Mesothelial cell of epicardium (in vitro differentiated cells): ENCODE measurements around the gene SBSN. TPM values are rescaled to one million over a fixed set of nuclear protein-coding genes. Genes with fewer than 3 reads are reported as not detected.

ENCODE experiments used
- DNase-seq, 2 experiments: peaks; one replicate each; pipeline ENCODE4 v3.0.0; 2021; ENCODE audit warnings: low spot score in 2 of 2; ENCODE audit not compliant: unreplicated experiment in 2 of 2
- H3K27ac Mint-ChIP-seq: 2 replicates; pipeline ENCODE4 v1.8.0; 2021; ENCODE audit warnings: mixed read lengths
- H3K27me3 Mint-ChIP-seq: 2 replicates; pipeline ENCODE4 v1.8.0; 2021; ENCODE audit warnings: low read depth, mixed read lengths
- H3K36me3 Mint-ChIP-seq: 2 replicates; pipeline ENCODE4 v1.8.0; 2021; ENCODE audit warnings: mixed read lengths
- H3K4me1 Mint-ChIP-seq: 2 replicates; pipeline ENCODE4 v1.8.0; 2021; ENCODE audit warnings: mixed read lengths
- H3K4me3 Mint-ChIP-seq: 2 replicates; pipeline ENCODE4 v1.8.0; 2021; ENCODE audit warnings: mild to moderate bottlenecking, moderate library complexity, mixed read lengths
- H3K9me3 Mint-ChIP-seq: 2 replicates; pipeline ENCODE4 v1.8.0; 2021; ENCODE audit warnings: mixed read lengths
- total RNA-seq: library from RNA; stranded (reverse); gene quantifications from 3 replicates; pipeline ENCODE4 v1.2.1, GENCODE V29; 2021
- TF ChIP-seq, protein P1 (sequence below): fragments of 200-600 bp; sonication (generic); IDR thresholded peaks from one replicate; pipeline ENCODE4 v1.5.0; 2021; ENCODE audit warnings: antibody characterized with exemption; ENCODE audit not compliant: unreplicated experiment

SBSN gene
- total RNA-seq, 1 donor from 2014 or later, result 0.49 TPM

GRCh38 chr19:35506011-35506410 lies 22.1 kb downstream of the SBSN start:
- Mint-ChIP-seq H3K4me1 (peaks cover 15% of the 10 kb centered on the region), H3K4me3 (no peak overlapping the region), H3K27ac (no peak overlapping the region), H3K36me3 (peaks cover 14% of the 10 kb centered on the region), H3K9me3 (no peaks in the 10 kb centered on the region), H3K27me3 (peaks cover 2% of the 10 kb centered on the region)
- no peak for DNase-seq
- TF ChIP-seq, protein P1, sequence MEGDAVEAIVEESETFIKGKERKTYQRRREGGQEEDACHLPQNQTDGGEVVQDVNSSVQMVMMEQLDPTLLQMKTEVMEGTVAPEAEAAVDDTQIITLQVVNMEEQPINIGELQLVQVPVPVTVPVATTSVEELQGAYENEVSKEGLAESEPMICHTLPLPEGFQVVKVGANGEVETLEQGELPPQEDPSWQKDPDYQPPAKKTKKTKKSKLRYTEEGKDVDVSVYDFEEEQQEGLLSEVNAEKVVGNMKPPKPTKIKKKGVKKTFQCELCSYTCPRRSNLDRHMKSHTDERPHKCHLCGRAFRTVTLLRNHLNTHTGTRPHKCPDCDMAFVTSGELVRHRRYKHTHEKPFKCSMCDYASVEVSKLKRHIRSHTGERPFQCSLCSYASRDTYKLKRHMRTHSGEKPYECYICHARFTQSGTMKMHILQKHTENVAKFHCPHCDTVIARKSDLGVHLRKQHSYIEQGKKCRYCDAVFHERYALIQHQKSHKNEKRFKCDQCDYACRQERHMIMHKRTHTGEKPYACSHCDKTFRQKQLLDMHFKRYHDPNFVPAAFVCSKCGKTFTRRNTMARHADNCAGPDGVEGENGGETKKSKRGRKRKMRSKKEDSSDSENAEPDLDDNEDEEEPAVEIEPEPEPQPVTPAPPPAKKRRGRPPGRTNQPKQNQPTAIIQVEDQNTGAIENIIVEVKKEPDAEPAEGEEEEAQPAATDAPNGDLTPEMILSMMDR, result no peak

DNA sequence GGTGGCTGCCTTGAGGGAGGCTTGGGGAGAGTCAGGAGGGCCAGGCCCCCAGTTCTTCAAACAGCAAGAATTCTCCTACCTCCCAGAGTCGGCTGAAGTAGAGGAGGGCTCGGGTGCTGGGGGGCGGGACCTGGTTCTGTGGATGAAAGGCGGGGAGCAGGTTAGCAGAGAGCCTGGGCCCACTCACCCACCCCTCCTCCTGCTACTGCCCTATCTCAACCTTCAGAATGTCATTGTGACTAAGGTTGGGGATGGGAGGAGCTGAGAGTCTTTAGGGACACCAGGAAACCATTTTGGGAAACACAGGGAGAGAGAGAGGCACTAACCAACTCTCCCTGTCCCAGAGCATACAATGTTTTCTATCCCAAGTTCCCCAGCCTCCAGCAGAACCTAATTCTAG lies 25.4 kb downstream of the SBSN start:
- Mint-ChIP-seq H3K9me3 (no peaks in the 10 kb centered on the region), H3K36me3 (peaks cover 22% of the 10 kb centered on the region), H3K27ac (no peak overlapping the region), H3K4me3 (no peak overlapping the region), H3K27me3 (no peaks in the 10 kb centered on the region), H3K4me1 (no peaks in the 10 kb centered on the region)
- TF ChIP-seq, protein P1, result no peak
- DNase-seq, result no peak

DNA sequence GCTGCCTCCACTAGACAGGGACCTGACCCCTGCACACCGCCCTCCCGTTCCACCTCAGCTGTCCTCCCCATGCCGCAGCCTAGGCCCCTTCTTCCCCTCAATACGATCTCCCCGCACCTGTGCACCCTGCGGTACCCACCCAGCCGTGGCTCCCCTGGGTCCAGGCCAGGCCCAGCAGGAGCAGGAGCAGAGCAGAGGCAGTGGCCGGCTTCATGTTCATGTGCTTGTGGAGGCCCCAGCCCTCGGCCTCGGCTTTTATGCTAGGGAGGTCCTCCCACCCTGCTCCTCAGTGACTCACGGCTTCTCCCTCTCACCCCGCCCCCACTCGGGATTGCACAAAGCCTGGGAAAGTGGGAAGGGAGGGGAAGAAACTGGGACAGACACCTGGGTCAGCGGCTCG lies 26.4 kb downstream of the SBSN start:
- Mint-ChIP-seq H3K27me3 (no peaks in the 10 kb centered on the region), H3K4me3 (no peak overlapping the region), H3K27ac (no peak overlapping the region), H3K9me3 (no peaks in the 10 kb centered on the region), H3K4me1 (no peaks in the 10 kb centered on the region), H3K36me3 (peaks cover 24% of the 10 kb centered on the region)
- no peak for DNase-seq
- TF ChIP-seq, protein P1, result no peak

DNA sequence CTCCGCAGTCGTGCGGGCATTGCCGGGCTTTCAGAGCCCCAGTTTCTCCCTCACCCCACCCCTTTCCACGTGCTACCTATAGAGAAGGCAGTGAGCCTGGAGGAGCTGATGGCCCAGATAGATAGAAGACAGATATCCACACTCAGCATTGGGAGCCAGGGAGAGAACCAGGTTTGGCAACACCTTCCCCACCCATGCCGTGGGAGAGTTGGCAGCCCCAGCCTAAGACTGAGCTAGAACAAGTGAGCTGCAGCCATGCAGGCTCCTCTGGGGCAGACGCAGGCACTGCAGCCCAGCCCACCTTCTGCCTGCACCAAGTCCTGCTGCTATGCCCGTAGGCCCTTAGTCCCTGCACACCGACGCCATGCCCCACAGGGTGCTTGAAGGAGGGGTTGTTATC lies 27.5 kb downstream of the SBSN start:
- TF ChIP-seq, protein P1, result no peak
- Mint-ChIP-seq H3K36me3 (peaks cover 21% of the 10 kb centered on the region), H3K27ac (no peak overlapping the region), H3K4me1 (peaks cover under 1% of the 10 kb centered on the region), H3K9me3 (no peaks in the 10 kb centered on the region), H3K4me3 (no peak overlapping the region), H3K27me3 (no peaks in the 10 kb centered on the region)
- DNase-seq, result no peak

DNA sequence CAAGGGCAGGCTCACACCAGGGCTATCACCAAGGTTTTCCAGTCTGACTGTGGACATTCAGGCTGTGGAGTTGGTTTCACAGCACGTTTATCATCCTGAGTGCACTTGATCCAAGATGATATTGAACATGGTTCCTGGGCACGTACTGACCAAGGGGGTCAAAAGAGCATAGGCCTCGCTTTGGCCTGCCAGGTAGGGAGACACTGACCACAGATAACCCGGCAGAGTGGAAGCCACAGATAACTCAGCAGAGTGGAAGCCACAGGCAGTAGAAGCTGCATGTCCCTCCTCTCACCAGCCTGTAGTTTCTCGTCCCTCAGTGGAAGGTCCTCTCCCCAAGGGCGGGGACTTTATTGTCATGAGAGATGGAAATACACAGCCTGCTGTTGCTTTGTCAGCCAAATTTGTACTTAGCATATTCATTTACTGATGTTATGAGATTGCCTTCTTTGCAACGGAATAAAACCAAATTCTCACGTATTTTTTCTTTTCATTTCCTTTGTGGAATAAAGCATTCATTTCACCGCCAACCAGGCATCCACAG lies 29.1 kb downstream of the SBSN start:
- Mint-ChIP-seq H3K9me3 (no peaks in the 10 kb centered on the region), H3K4me1 (peaks cover 5% of the 10 kb centered on the region), H3K4me3 (no peak overlapping the region), H3K27me3 (no peaks in the 10 kb centered on the region), H3K36me3 (peaks cover 17% of the 10 kb centered on the region), H3K27ac (no peak overlapping the region)
- TF ChIP-seq, protein P1, result no peak
- no peak for DNase-seq

GRCh38 chr19:35498220-35498619 lies 29.9 kb downstream of the SBSN start:
- Mint-ChIP-seq H3K4me3 (no peak overlapping the region), H3K36me3 (peaks cover 17% of the 10 kb centered on the region), H3K9me3 (no peaks in the 10 kb centered on the region), H3K27me3 (no peaks in the 10 kb centered on the region), H3K27ac (no peak overlapping the region), H3K4me1 (peaks cover 5% of the 10 kb centered on the region)
- no peak for DNase-seq
- TF ChIP-seq, protein P1, result no peak
